ENCODE data around the gene CAMK2D. TPM values are rescaled to one million over a fixed set of nuclear protein-coding genes. Genes with fewer than 3 reads are reported as not detected.

Gene CAMK2D
- total and polyA plus RNA-seq, 2 experiments from 2014 or later, result 4.9 to 14.6 TPM

DNA sequence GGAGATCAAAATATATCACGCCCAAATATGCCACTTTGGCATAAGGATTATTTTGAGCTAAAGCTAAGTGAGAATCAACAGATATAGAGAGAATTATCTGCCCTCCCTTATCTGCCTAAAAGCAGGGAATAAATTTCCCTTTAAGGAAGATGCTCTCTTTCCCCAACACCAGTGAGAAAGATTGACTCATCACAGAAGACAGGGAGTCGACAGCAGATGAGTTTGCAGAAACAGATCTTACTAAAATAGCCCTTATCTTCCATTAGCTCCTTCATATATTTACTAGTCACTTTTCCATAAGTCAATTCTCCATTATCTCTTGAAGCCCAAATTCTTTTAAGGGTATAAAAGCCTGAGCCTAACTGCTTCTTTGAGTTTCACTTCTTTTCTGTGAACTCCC lies 156.6 kb downstream of the CAMK2D start:
- no peaks in the 10 kb centered on the region for H3K27me3 Mint-ChIP-seq (ENCODE audit: insufficient read depth, low read depth, poor library complexity)
- H2AFZ ChIP-seq, result no peak overlapping the region
- no peaks in the 10 kb centered on the region for H3K9me3 Mint-ChIP-seq
- TF ChIP-seq, protein P1, sequence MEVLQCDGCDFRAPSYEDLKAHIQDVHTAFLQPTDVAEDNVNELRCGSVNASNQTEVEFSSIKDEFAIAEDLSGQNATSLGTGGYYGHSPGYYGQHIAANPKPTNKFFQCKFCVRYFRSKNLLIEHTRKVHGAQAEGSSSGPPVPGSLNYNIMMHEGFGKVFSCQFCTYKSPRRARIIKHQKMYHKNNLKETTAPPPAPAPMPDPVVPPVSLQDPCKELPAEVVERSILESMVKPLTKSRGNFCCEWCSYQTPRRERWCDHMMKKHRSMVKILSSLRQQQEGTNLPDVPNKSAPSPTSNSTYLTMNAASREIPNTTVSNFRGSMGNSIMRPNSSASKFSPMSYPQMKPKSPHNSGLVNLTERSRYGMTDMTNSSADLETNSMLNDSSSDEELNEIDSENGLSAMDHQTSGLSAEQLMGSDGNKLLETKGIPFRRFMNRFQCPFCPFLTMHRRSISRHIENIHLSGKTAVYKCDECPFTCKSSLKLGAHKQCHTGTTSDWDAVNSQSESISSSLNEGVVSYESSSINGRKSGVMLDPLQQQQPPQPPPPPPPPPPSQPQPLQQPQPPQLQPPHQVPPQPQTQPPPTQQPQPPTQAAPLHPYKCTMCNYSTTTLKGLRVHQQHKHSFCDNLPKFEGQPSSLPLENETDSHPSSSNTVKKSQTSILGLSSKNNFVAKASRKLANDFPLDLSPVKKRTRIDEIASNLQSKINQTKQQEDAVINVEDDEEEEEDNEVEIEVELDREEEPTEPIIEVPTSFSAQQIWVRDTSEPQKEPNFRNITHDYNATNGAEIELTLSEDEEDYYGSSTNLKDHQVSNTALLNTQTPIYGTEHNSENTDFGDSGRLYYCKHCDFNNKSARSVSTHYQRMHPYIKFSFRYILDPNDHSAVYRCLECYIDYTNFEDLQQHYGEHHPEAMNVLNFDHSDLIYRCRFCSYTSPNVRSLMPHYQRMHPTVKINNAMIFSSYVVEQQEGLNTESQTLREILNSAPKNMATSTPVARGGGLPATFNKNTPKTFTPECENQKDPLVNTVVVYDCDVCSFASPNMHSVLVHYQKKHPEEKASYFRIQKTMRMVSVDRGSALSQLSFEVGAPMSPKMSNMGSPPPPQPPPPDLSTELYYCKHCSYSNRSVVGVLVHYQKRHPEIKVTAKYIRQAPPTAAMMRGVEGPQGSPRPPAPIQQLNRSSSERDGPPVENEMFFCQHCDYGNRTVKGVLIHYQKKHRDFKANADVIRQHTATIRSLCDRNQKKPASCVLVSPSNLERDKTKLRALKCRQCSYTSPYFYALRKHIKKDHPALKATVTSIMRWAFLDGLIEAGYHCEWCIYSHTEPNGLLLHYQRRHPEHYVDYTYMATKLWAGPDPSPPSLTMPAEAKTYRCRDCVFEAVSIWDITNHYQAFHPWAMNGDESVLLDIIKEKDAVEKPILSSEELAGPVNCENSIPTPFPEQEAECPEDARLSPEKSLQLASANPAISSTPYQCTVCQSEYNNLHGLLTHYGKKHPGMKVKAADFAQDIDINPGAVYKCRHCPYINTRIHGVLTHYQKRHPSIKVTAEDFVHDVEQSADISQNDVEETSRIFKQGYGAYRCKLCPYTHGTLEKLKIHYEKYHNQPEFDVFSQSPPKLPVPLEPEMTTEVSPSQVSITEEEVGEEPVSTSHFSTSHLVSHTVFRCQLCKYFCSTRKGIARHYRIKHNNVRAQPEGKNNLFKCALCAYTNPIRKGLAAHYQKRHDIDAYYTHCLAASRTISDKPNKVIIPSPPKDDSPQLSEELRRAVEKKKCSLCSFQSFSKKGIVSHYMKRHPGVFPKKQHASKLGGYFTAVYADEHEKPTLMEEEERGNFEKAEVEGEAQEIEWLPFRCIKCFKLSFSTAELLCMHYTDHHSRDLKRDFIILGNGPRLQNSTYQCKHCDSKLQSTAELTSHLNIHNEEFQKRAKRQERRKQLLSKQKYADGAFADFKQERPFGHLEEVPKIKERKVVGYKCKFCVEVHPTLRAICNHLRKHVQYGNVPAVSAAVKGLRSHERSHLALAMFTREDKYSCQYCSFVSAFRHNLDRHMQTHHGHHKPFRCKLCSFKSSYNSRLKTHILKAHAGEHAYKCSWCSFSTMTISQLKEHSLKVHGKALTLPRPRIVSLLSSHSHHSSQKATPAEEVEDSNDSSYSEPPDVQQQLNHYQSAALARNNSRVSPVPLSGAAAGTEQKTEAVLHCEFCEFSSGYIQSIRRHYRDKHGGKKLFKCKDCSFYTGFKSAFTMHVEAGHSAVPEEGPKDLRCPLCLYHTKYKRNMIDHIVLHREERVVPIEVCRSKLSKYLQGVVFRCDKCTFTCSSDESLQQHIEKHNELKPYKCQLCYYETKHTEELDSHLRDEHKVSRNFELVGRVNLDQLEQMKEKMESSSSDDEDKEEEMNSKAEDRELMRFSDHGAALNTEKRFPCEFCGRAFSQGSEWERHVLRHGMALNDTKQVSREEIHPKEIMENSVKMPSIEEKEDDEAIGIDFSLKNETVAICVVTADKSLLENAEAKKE (CRISPR knock-in tag; IDR thresholded peaks at IDR 0.05), result no peak
- no peak for TF ChIP-seq JUNB (IDR thresholded peaks at IDR 0.05; ENCODE audit: unreplicated experiment)
- TF ChIP-seq, protein P2, sequence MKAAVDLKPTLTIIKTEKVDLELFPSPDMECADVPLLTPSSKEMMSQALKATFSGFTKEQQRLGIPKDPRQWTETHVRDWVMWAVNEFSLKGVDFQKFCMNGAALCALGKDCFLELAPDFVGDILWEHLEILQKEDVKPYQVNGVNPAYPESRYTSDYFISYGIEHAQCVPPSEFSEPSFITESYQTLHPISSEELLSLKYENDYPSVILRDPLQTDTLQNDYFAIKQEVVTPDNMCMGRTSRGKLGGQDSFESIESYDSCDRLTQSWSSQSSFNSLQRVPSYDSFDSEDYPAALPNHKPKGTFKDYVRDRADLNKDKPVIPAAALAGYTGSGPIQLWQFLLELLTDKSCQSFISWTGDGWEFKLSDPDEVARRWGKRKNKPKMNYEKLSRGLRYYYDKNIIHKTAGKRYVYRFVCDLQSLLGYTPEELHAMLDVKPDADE (IDR thresholded peaks at IDR 0.05), result no peak
- TF ChIP-seq, protein P3, sequence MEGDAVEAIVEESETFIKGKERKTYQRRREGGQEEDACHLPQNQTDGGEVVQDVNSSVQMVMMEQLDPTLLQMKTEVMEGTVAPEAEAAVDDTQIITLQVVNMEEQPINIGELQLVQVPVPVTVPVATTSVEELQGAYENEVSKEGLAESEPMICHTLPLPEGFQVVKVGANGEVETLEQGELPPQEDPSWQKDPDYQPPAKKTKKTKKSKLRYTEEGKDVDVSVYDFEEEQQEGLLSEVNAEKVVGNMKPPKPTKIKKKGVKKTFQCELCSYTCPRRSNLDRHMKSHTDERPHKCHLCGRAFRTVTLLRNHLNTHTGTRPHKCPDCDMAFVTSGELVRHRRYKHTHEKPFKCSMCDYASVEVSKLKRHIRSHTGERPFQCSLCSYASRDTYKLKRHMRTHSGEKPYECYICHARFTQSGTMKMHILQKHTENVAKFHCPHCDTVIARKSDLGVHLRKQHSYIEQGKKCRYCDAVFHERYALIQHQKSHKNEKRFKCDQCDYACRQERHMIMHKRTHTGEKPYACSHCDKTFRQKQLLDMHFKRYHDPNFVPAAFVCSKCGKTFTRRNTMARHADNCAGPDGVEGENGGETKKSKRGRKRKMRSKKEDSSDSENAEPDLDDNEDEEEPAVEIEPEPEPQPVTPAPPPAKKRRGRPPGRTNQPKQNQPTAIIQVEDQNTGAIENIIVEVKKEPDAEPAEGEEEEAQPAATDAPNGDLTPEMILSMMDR (conservative IDR thresholded peaks at IDR 0.05; ENCODE audit: low read depth in 2 of 2), result no peak
- no peaks in the 10 kb centered on the region for H3K79me2 ChIP-seq (replicated peaks; ENCODE audit: insufficient read depth)
- no peaks in the 10 kb centered on the region for H3F3A ChIP-seq (replicated peaks; ENCODE audit: low read depth)
- DNase-seq (ENCODE audit: low spot score), result no peak
- H3K27ac Mint-ChIP-seq, result no peak overlapping the region
- H3K4me3 ChIP-seq, result no peak overlapping the region
- H3K4me1 Mint-ChIP-seq, result no peaks in the 10 kb centered on the region
- H3K4me2 ChIP-seq, result no peak overlapping the region
- no peak overlapping the region for H3K4me3 Mint-ChIP-seq
- H4K20me1 ChIP-seq (replicated peaks; ENCODE audit: insufficient read depth), result no peaks in the 10 kb centered on the region
- ATAC-seq, result no peak
- no peaks in the 10 kb centered on the region for H3K36me3 ChIP-seq (ENCODE audit: insufficient read depth)
- no peak overlapping the region for H3K27ac ChIP-seq (ENCODE audit: low read depth)
- no peaks in the 10 kb centered on the region for H3K4me1 ChIP-seq (ENCODE audit: insufficient read depth)
- peaks cover 5% of the 10 kb centered on the region; the same call in 2 of the 3 replicates for H3K36me3 Mint-ChIP-seq (ENCODE audit: low read depth)
- H3K27me3 ChIP-seq (ENCODE audit: insufficient read depth), result no peaks in the 10 kb centered on the region
- no peaks in the 10 kb centered on the region; the same call in 1 of the 2 replicates for H3K9me2 ChIP-seq (ENCODE audit: insufficient read depth)
